ENCODE results near the gene STX17.

DNA sequence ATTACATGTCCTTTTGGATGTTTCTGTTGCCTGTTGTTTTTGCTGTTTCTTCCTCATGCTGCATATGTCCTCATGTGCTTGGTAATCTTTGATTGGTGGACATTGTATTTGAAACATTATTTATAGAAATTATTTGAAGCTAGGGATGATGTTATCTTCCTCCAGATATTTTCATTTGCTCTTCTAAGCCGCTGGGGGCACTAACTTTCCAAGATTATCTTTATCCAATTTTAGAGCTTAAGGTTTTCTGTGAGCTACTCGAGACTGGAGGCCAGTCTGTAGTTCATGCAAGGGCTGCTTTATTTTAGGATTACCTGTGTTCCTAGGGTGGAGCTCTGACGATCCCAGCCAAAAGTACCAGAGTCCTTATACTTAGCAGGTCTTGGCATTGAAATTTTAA is 40.9 kb downstream of the STX17 start:
- no peak for TF ChIP-seq POLR2A (IDR thresholded peaks at IDR 0.05; ENCODE audit: low read length)
- TF ChIP-seq GATA1 (IDR thresholded peaks at IDR 0.05; ENCODE audit: low read depth, low read length) = no peak

Data from erythroblast (primary cell).